Left ventricle myocardium inferior (tissue), 1 donor: ENCODE measurements around the gene VASN. TPM values are rescaled to one million over a fixed set of nuclear protein-coding genes. Genes with fewer than 3 reads are reported as not detected.

Experiments
- DNase-seq: peaks from one replicate; pipeline ENCODE4 v3.0.0-alpha.2; 2020
- H3K27ac ChIP-seq: fragments of 200-600 bp; replicated peaks from 2 replicates; pipeline ENCODE4 v1.8.0; 2021
- H3K27me3 ChIP-seq: fragments of 200-600 bp; 2 replicates; pipeline ENCODE4 v1.8.0; 2021; ENCODE audit warnings: low read depth
- H3K36me3 ChIP-seq: fragments of 200-600 bp; 2 replicates; pipeline ENCODE4 v1.8.0; 2021
- H3K4me1 ChIP-seq: fragments of 200-600 bp; 2 replicates; pipeline ENCODE4 v1.8.0; 2021
- H3K4me3 ChIP-seq: fragments of 200-600 bp; 2 replicates; pipeline ENCODE4 v1.8.0; 2021; ENCODE audit warnings: mild to moderate bottlenecking, moderate library complexity
- H3K9me3 ChIP-seq: fragments of 200-600 bp; replicated peaks from 2 replicates; pipeline ENCODE4 v1.8.0; 2021
- CTCF ChIP-seq: fragments of 200-600 bp; IDR thresholded peaks from 2 replicates; pipeline ENCODE4 v1.8.0; 2021; ENCODE audit warnings: antibody characterized with exemption, mild to moderate bottlenecking, borderline replicate concordance
- intact Hi-C: fragments of 100-400 bp; cut with micrococcal nuclease; formaldehyde crosslinking; loops from one replicate; pipeline ENCODE4 v1.11.0; 2022
- total RNA-seq: library from RNA; stranded (reverse); fragmentation: NEBNext Ultra II Directional; extraction: Animal tissue kit (Norgen Biotek cat#: 25700); gene quantifications from one replicate; pipeline ENCODE4 v1.2.1, GENCODE V29; 2021
- donor health status: DM: no; HTN: yes; CAD: no; lungs with severe emphysema.

VASN gene
- total RNA-seq, 1 donor from 2014 or later = 5.5 TPM

- H3K36me3 ChIP-seq = peaks cover 25% of the 10 kb centered on the region
- TF ChIP-seq CTCF = no peak
- no peak overlapping the region for H3K4me3 ChIP-seq
- DNase-seq = no peak
- peaks cover 6% of the 10 kb centered on the region for H3K4me1 ChIP-seq
- no peaks in the 10 kb centered on the region for H3K27me3 ChIP-seq
- intact Hi-C loops = no loop called here
- no peaks in the 10 kb centered on the region for H3K9me3 ChIP-seq
- H3K27ac ChIP-seq = no peak overlapping the region
Measured at GRCh38 chr16:4401094-4401501, 29.4 kb downstream of the VASN start.

GRCh38 chr16:4401510-4401909, 29.9 kb downstream of the VASN start:
- TF ChIP-seq CTCF = no peak
- Histone ChIP-seq H3K4me1 (peaks cover 6% of the 10 kb centered on the region), H3K36me3 (peaks cover 30% of the 10 kb centered on the region), H3K4me3 (no peak overlapping the region), H3K27ac (no peak overlapping the region), H3K9me3 (no peaks in the 10 kb centered on the region), H3K27me3 (no peaks in the 10 kb centered on the region)
- DNase-seq = no peak
- intact Hi-C loops = no loop called here

GRCh38 chr16:4402439-4403132, 30.9 kb downstream of the VASN start:
- intact Hi-C loops = loop anchor here (2.0 kb wide), 1 partner anchor 44 kb away; no protein-coding TSS in a partner anchor
- peaks cover 40% of the 10 kb centered on the region for H3K36me3 ChIP-seq
- no peak overlapping the region for H3K27ac ChIP-seq
- peak overlapping the region; percentile 22 for H3K4me3 ChIP-seq
- peak; percentile 89 for TF ChIP-seq CTCF
- H3K4me1 ChIP-seq = peaks cover 6% of the 10 kb centered on the region
- H3K9me3 ChIP-seq = no peaks in the 10 kb centered on the region
- H3K27me3 ChIP-seq = no peaks in the 10 kb centered on the region
- DNase-seq = peak; percentile 84

- no peaks in the 10 kb centered on the region for H3K27me3 ChIP-seq
- intact Hi-C loops = loop anchor here (2.0 kb wide), 1 partner anchor 45 kb away; no protein-coding TSS in a partner anchor
Measured at GRCh38 chr16:4403133-4403949, 31.7 kb downstream of the VASN start.

More at GRCh38 chr16:4403133-4403949, 31.7 kb downstream of the VASN start:
- H3K4me3 ChIP-seq = no peak overlapping the region
- TF ChIP-seq CTCF = no peak
- no peak overlapping the region for H3K27ac ChIP-seq
- peaks cover 39% of the 10 kb centered on the region for H3K36me3 ChIP-seq
- H3K9me3 ChIP-seq = no peaks in the 10 kb centered on the region
- DNase-seq = no peak
- peaks cover 13% of the 10 kb centered on the region for H3K4me1 ChIP-seq
